Tongue (tissue), 2 donors: Measurements from ENCODE around the gene ZBTB4. TPM values are rescaled to one million over a fixed set of nuclear protein-coding genes. Genes with fewer than 3 reads are reported as not detected.

ENCODE experiments used
- DNase-seq: peaks from one replicate; pipeline ENCODE4 v3.0.0-alpha.2; 2015
- total RNA-seq: library from RNA; depleted of rRNA; stranded (reverse); fragments of >200 nt; gene quantifications from one replicate; pipeline ENCODE4 v1.2.3, GENCODE V29; 2014

ZBTB4 gene
- total RNA-seq, 1 donor from 2014 or later, result 22.9 TPM

DNA sequence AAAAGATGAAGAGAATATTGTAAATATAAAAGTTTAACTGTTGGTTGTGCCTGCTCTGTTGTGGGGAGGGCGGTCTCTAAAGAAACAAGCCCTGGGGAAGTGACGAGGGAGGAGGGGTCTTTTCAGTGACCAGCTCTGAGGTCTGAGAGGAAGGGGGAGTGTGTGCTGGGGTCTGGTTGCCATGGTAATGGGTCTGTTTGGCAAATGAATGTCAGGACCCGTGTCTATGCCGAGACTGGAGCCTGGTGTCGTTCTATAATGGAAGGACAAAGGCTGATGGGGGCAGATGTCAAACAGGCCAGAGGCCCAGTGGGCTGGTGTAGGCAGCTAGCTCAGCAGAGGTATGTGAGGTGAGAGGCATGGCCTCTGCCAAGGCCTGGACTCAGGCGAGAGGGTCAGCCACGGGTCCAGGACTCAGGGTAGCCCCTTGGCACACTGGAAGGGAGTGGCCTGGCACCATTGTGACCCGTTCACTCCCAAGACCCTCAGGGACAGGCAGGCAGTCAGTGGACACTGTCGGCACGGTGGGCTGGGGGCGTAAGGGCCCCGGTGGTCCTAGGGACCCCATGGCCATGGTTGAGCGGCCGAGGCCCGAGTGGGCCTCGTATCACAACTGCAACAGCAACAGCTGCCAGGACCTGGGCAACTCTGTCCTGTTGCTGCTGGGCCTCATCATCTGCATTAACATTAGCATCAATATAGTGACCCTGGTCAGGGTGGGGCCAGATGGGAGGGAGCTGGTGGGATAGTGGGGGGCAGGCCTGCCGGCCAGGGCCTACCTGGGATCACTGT, 59.4 kb downstream of the ZBTB4 start, which contains the start of gene SPEM1:
TSS of gene SPEM1 (plus strand) at position 506 of the 792 bp plus-strand sequence. CDS start at position 567, 61 bp downstream.
- DNase-seq, result no peak

DNA sequence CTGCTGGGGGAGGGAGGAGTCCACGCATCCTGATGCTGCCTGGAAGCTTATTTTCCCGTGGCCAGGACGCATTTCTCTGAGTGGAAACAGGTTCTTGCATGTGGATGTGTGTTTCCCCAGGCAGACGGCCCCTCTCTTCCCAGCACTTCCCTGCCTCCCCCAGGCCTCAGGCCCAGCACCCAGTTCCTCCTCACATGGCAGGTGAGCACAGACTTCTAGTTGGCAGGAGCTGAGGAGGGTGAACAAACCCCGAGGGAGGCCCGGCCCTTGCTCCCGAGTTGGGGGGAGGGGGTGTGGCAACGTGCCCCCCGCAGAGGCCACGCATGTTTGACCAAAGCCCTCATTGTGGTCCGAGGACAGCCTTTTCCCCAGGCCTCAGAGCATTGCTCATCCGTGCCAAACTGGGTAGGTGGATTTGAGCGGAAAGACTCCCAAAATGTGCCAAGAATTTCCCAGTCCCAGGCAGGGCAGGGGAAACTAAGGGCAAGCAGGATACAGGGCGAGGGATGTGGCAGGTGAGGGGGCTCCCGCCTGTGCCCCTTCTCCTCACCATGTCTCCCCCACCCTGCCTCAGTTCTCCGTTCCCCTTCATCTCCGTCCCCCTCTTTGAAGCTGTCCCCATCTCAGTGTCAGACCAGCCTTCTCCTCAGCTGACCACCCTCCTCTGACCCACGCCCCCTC, 60.8 kb downstream of the ZBTB4 start:
- DNase-seq, result no peak

DNA sequence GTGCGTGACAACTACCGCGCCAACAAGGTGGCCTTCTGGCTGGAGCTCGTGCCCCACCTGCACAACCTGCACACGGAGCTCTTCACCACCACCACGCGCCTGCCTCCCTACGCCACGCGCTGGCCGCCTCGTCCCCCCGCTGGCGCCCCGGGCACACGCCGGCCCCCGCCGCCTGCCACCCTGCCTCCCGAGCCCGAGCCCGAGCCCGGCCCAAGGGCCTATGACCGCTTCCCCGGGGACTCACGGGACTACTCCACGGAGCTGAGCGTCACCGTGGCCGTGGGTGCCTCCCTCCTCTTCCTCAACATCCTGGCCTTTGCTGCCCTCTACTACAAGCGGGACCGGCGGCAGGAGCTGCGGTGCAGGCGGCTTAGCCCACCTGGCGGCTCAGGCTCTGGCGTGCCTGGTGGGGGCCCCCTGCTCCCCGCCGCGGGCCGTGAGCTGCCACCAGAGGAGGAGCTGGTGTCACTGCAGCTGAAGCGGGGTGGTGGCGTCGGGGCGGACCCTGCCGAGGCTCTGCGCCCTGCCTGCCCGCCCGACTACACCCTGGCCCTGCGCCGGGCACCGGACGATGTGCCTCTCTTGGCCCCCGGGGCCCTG, 62.3 kb downstream of the ZBTB4 start:
- DNase-seq, result no peak

DNA sequence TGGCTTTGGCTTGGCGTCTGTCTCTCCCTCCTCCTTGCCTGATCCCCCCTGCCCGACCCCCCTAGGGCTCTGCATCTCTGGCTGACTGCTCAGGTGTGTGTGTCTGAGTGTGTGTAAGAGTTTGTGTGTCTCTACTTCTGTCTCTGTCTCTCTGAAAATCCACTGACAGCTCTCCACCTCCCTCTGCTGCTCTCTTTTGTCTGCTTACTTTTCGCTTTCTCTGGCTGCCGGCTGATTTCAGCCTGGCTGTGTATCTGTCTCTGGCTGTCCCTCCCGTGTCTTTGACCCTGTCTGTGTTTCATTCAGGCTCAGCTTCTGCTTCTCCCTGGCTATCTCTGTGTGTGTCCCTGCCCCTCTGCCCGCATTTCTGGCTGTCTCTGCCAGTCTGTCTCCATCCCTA, 63.1 kb downstream of the ZBTB4 start:
- DNase-seq, result no peak

DNA sequence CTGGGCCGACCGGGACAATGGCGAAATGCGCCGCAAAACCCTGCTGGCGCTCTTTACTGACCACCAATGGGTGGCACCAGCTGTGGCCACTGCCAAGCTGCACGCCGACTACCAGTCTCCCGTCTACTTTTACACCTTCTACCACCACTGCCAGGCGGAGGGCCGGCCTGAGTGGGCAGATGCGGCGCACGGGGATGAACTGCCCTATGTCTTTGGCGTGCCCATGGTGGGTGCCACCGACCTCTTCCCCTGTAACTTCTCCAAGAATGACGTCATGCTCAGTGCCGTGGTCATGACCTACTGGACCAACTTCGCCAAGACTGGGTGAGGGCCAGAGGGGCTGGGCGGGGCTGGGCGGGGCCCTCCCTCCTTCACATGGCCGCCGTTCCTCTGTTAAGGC, 63.6 kb downstream of the ZBTB4 start:
- DNase-seq, result no peak

DNA sequence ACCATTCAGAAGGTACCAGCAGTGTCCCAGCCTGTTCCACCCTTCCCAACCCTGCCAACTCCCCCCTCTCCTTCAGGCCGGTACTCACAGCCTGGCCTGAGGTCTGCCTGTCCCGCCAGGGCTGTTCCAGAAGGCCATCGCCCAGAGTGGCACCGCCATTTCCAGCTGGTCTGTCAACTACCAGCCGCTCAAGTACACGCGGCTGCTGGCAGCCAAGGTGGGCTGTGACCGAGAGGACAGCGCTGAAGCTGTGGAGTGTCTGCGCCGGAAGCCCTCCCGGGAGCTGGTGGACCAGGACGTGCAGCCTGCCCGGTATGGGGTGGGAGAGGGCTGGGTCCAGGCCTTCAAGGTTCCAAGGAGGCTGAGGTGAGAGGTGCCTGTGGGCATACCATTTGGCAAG, 64.6 kb downstream of the ZBTB4 start:
- no peak for DNase-seq

DNA sequence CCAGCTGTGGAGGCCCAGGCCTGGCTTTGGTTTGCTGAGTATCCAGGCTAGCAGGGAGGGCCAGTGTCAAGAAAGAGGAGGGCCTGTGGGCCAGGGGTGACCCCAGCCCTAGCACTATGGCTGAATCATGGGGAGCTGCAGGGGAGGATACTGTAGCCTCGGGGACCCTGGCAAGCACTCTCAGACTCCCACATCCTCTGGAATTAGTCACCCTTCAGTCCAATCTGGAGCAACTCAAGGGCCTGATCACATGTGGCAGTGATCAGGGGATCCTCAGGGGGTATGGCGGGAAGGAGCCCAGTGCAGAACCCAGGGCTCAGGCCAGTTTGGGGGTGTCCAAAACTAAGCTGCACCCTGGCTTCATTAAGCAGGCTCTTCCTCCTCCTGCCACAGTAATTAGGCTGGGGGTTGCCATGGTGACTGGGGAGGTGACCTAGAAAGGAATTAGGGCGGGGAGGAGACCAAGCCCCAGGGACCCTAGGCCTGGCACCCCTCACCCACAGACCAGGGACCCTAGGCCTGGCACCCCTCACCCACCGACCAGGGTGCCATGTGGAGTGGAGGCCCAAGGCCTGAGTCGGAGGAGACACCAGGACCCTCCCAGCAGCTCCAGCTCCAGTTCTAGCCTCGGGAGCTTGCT, 66.0 kb downstream of the ZBTB4 start:
- DNase-seq, result no peak

DNA sequence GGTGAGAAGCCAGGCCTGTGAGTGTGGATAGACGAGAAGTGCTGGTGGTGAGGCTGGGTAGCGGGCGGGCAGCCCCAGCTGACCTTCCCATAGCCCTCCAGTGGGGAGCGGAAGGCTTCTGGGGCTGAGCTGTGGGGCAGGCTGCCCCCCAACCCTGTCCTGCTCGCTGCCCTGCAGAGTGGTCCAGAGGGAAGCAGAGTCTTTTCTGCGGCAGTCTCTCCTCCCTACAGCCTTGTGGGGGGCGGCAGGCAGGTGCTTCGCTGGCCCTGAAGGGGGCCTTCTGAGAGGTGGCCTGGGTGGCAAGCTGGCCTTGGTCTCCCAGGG, 68.0 kb downstream of the ZBTB4 start:
- no peak for DNase-seq

DNA sequence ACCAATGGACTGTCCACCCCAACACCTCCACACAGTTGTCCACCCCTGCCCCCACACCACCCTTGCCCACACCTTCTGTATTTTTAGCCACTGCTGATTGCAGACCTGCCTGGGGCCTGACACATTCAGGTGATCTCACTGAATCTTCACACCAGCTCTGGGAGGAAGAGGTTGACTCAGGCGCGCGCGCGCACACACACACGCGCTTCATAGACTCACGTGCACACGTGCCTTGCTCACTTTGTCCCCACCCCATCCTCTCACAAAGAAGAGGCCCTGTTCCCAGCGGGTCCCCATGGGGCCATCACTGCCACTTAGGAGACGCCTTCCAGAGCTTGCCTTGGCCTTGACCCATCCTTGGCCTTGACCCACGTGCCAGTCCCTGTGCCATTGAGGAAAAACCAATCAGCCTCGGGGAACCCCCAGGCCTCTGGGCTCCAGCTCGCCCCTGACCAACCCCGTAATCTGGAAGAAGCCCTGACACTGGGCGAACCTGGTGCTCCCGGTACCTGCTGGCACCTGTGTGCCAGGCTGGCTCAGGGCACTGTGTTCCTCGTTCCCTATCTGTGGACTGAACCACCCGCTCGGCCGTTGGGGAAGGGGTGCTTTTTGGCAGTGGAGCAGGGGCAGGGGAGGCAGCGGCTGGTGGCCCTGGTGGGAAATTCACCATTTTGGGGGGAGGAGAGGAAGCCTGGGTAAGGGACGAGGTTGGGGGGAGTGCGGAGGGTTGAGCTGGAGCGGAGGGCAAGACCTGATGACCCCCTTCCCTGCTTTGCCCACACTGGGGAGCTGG, 68.6 kb downstream of the ZBTB4 start:
- no peak for DNase-seq

DNA sequence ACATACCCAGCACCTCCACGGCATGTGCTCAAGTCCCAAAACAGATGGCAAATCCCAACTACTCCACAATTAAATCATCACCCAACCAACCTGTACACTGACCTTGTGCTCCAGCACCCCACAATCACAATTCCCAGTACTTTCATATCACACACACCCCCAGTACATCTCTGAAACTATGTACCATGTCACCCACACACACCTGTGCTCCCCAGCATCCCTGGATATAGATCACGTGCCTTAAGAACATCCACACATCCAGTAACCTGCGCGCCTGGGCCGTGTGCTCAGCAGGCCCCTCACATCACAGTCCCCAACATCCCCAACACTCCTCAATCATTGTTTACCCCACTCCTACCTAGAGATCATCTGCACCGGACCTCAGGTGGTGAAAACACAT, 69.7 kb downstream of the ZBTB4 start:
- no peak for DNase-seq

Other genes starting within 250 kb of the ZBTB4 start
- 53.7 TPM for gene DVL2, start 245.1 kb downstream of the ZBTB4 start, total RNA-seq
- gene PHF23, start 240.2 kb downstream of the ZBTB4 start, total RNA-seq, result 22.3 TPM
- 283 TPM for gene GABARAP, start 237.2 kb downstream of the ZBTB4 start, total RNA-seq
- 63.6 TPM for gene CTDNEP1, start 227.9 kb downstream of the ZBTB4 start, total RNA-seq
- gene ELP5, start 227.4 kb downstream of the ZBTB4 start, total RNA-seq, result 43.2 TPM
- 22.2 TPM for gene CLDN7, start 217.2 kb downstream of the ZBTB4 start, total RNA-seq
- gene SLC2A4, start 197.9 kb downstream of the ZBTB4 start, total RNA-seq, result 75.2 TPM
- 0.51 TPM for gene YBX2, start 185.0 kb downstream of the ZBTB4 start, total RNA-seq
- gene EIF5A, start 172.0 kb downstream of the ZBTB4 start, total RNA-seq, result 212 TPM
- 35.3 TPM for gene GPS2, start 164.3 kb downstream of the ZBTB4 start, total RNA-seq
- gene NEURL4, start 150.3 kb downstream of the ZBTB4 start, total RNA-seq, result 22.5 TPM
- gene ACAP1, start 143.1 kb downstream of the ZBTB4 start, total RNA-seq, result 1.7 TPM
- gene KCTD11, start 127.5 kb downstream of the ZBTB4 start, total RNA-seq, result 3.4 TPM
- not detected for gene TMEM95, start 124.5 kb downstream of the ZBTB4 start, total RNA-seq
- 2.1 TPM for gene TNK1, start 98.5 kb downstream of the ZBTB4 start, total RNA-seq
- 9.4 TPM for gene PLSCR3, start 85.1 kb downstream of the ZBTB4 start, total RNA-seq
- gene TMEM256, start 75.5 kb downstream of the ZBTB4 start, total RNA-seq, result 69.0 TPM
- 9.3 TPM for gene NLGN2, start 71.8 kb downstream of the ZBTB4 start, total RNA-seq
- gene SPEM1, start 59.3 kb downstream of the ZBTB4 start, total RNA-seq, result not detected
- not detected for gene SPEM2, start 54.0 kb downstream of the ZBTB4 start, total RNA-seq
- not detected for gene SPEM3, start 50.8 kb downstream of the ZBTB4 start, total RNA-seq
- 2.4 TPM for gene TMEM102, start 44.2 kb downstream of the ZBTB4 start, total RNA-seq
- 5.4 TPM for gene FGF11, start 40.1 kb downstream of the ZBTB4 start, total RNA-seq
- gene CHRNB1, start 34.6 kb downstream of the ZBTB4 start, total RNA-seq, result 27.9 TPM
- gene SLC35G6, start 1.8 kb upstream of the ZBTB4 start, total RNA-seq, result not detected
- 71.4 TPM for gene POLR2A, start 4.7 kb upstream of the ZBTB4 start, total RNA-seq
- gene TNFSF12, start 69.4 kb upstream of the ZBTB4 start, total RNA-seq, result 18.0 TPM
- gene TNFSF13, start 79.1 kb upstream of the ZBTB4 start, total RNA-seq, result 6.6 TPM
- 36.8 TPM for gene SENP3, start 82.3 kb upstream of the ZBTB4 start, total RNA-seq
- 2.4 TPM for gene CD68, start 100.0 kb upstream of the ZBTB4 start, total RNA-seq
- gene MPDU1, start 104.2 kb upstream of the ZBTB4 start, total RNA-seq, result 27.4 TPM
- 9.6 TPM for gene SOX15, start 110.5 kb upstream of the ZBTB4 start, total RNA-seq
- gene FXR2, start 135.3 kb upstream of the ZBTB4 start, total RNA-seq, result 47.8 TPM
- gene SAT2, start 148.2 kb upstream of the ZBTB4 start, total RNA-seq, result 33.2 TPM
- not detected for gene SHBG, start 150.5 kb upstream of the ZBTB4 start, total RNA-seq
- gene ATP1B2, start 171.3 kb upstream of the ZBTB4 start, total RNA-seq, result 0.92 TPM
- gene TP53, start 207.9 kb upstream of the ZBTB4 start, total RNA-seq, result 23.6 TPM
- gene WRAP53, start 208.8 kb upstream of the ZBTB4 start, total RNA-seq, result 5.2 TPM
- 2.3 TPM for gene EFNB3, start 225.6 kb upstream of the ZBTB4 start, total RNA-seq
- 0.31 TPM for gene DNAH2, start 238.1 kb upstream of the ZBTB4 start, total RNA-seq